Stimulated activated CD8-positive, alpha-beta memory T cell treated with anti-CD3 and anti-CD28 coated beads, Interleukin-12 subunit alpha, Interleukin-12 subunit beta, amount 100 ng/mL, for 24 hours (primary cell): ENCODE results near the gene KCTD11.

ENCODE experiments used
- DNase-seq: peaks from one replicate; pipeline ENCODE4 v3.0.0-alpha.2; 2020; ENCODE audit errors: extremely low read depth

KCTD11 gene

DNA sequence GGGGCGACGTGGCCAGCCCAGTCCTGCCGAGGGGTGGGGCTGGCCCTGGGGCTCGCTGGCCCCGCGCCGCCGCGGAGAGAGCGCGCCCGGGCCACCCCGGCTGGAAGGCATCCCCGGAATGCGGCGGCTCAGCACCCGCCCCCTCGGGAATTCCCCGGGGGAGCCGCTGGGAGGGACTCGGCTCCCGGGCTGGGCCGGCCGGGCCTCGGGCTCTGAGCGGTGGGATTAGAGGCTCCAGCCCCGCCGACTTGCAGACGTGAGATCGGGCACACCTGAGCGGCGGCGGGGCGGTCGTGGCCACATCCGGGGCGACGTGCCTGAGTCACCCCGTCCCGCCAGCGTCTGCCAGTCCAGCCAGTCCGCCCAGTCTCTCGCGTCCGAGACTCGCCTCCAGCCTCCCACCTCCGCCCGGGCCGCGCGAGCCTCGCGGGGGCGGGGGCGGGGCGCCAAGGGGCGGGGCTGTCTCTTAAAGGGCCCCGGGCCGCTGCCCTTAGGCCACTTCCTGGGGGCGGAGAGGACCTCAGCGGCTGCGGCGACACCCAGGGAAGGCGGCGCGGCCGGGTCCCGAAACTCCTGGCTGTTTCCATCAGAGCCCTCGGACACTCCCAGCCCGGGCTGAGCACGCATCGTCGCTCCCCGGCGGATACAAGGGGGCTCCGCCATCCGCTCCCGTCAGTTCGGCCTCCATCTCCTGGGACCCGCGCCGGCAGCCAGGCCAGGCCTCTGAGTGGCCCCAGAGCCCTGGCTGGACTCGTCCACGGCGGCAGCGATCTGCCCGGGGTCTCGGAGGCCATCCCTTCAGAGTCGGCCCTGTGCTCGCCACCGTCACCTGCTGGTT is at the start of gene KCTD11:
KCTD11 (plus strand) TSS at position 498 of the 838 bp plus-strand sequence.
- DNase-seq = no peak

- no peak for DNase-seq
Observed at GRCh38 chr17:7304179-7304578, 47.8 kb upstream of the KCTD11 start.

DNA sequence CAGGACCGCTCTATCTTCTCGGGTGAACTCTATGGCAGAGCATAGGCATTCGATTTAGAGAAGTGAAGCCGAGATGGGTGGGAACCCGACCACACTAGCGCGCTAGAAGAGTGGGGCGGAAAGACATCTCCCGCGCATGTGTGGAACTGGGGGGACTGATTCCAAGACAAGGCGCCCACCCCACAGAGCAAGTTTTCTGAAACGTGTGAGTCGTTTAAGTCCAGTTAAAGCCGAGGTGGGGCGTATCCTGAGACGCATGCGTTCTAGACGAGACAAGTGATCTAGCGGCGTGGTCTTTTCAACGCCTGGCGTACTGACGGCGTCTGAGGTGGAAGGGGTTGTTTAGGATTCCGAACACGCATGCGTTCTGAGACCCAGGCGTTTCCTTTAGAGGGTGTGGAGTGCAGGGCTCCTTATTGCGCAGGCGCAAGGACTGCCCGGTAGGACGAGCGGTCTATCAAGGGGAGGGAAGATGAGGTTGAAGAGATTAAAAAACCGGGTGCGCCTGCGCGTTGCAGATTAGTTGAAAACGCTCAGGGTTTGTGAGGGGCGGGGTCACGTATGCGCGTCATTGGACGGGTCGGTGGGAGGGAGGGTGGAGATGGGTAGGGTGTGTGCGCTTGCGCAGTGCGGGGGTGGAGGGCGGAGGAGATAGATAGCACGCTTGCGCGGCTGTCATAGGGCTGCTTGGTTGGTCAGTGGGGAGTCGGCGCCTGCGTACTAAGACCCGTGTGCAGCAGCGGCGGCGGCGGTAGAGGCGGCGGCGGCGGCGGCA is 44.9 kb upstream of the KCTD11 start, which contains the start of gene EIF5A:
EIF5A (plus strand) TSS at position 718 of the 775 bp plus-strand sequence. CDS start 2,008 bp downstream, outside the sequence.
- DNase-seq = peak; percentile 100

GRCh38 chr17:7307686-7308624 is 44.0 kb upstream of the KCTD11 start:
- DNase-seq = no peak

- DNase-seq = peak; percentile 51
Observed at GRCh38 chr17:7308625-7309433, 43.1 kb upstream of the KCTD11 start.

- no peak for DNase-seq
Observed at GRCh38 chr17:7309628-7310027, 42.3 kb upstream of the KCTD11 start.

GRCh38 chr17:7311110-7311705 is 40.8 kb upstream of the KCTD11 start:
- no peak for DNase-seq

- DNase-seq = no peak
Observed at GRCh38 chr17:7312432-7313087, 39.4 kb upstream of the KCTD11 start.

GRCh38 chr17:7313088-7313889 is 38.7 kb upstream of the KCTD11 start:
- no peak for DNase-seq

DNA sequence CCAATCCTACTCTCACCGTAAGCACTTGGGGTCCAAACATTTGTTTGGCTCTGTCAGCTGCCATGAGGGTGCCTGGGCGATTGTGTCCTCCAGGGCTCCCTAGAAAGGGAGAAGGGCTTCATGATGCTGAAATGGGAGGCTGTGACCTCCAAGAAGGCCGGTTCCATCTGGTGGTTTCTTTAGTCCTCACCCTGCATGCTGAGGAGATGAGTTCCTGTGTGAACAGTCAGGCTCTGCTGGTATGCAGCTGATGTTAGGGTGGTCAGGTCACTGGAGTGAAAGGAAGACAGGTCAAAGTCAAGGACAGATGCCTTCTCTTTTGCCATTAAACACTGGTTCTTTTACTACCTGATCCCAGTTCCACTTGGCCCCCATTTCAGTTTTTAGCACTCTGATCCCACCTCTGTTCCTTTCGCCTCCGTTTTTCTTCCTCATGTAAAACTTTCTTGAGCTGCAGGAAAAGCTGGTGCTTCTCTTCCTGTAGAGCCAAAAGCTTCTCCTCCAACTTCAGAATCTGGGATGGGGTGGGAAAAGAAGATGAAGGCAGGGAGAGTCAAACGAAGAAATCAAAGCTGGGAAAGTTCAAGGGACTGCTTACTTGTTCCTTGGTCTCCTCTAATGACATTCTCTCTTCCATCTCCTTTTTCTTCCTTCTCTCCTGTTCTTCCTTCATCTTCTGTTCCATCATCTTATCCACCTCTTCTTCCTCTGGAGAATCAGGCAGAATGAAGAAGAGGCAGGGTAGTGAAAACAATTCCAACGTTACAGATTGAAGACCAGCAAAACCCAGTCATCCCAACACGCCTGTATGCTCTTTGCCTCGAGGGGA is 37.9 kb upstream of the KCTD11 start:
- DNase-seq = no peak

DNA sequence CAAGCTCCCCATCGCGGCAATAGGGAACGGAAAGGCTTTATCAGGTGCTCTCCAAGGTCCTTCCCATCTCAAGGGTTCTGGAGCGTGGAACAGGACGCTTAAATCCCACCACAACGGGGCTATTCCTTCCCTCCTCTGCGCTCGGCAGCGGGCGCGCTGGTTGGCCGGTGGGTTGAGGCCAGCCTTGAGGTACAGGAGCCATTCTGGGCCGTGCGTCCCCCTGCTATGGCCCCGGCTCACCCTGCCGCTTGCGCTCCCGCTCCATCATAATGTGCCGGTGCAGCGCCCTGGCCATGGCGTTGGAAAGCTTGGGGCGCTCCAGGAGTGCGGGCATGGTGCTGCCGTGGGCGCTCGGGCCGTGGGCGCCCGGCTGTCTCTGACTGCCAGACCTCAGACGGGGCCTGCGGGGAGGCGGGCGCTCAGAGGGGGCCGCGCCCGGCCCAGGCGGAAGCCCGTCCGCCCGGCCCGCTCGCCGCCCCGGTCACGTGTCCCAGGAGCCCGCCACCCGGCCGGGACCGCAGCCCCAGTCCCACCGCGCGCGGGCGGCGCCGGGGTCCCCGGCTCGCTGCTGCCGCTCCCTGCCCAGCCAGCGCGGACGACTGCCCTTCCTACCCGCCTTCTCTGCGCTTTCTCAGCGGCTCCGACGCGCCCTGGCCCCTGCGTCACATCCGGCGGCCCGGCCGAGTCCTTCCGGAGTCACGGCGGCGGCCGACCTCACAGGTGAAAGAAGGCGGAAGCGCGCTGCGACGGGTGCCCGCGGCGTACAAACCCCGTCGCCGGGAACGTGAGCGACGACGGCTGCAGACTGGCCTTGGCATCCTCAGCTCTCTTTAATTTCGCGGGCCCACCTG is 37.0 kb upstream of the KCTD11 start, which contains the start of gene GPS2:
GPS2 (minus strand) TSS at position 642 of the 851 bp plus-strand sequence; CDS start at position 334, 308 bp downstream.
- peak; percentile 84 for DNase-seq

DNA sequence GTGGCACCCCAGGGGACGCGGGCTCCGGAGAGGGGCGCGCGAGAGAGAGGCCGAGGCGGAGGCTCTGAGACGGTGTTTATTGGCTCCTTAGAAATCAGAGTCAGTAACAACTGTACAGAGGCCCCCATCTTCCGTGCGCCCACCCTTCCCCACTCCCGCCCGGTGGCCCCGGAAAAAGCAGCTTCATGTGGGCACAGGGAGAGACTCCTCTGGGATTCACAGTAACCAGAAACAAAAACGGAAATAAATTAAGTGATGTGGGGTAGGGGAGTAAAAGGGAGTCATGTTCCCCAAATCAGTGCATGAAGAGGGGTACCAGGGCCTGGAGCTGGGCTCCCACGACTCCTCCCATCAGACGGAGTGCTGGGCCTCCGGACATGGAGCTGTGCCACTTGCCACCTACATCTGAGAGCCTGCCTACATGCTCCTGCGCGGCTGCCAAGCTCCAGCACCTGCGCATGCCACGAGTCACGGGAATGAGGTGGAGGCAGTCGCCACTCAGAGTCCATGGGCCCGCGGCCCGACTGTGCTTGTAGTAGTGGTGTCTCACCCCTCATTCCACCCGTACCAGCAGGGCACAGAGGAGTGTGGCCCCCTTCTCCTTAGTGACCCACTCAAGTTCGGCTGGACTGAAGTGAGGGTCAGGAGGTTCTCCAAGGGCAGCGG is 36.3 kb upstream of the KCTD11 start:
- no peak for DNase-seq

DNA sequence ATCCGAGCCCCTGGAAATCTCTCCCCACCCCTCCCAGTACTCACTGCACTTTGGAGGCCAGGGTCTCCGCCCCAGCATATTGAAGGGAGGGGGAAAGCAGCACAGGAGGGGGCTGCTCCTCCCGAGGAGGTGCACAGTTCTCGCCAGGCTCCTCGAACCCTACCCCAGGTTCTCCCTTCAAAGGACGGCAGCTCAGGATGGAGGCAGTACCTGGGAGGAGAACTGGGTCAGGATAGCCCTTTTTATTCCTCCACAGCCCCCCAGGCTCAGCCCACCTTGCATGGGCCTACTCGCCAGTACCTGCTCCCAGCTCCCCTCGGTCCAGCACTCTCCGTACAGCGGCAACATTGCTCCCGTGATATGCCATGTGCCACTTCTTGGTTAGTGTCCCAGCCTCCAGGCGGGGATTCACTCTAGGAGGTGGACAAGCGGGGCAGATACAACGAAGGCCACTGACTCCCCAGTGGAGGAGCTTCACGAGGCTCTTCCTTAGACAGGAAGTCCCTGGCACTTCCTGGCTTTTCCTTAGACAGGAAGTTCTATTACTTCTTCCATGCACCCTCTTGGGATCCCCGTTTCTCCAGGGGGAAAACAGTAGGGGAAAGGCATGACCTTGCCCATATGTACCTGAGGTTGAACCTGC is 34.7 kb upstream of the KCTD11 start:
- no peak for DNase-seq

- no peak for DNase-seq
Observed at GRCh38 chr17:7318121-7318860, 33.7 kb upstream of the KCTD11 start.

DNA sequence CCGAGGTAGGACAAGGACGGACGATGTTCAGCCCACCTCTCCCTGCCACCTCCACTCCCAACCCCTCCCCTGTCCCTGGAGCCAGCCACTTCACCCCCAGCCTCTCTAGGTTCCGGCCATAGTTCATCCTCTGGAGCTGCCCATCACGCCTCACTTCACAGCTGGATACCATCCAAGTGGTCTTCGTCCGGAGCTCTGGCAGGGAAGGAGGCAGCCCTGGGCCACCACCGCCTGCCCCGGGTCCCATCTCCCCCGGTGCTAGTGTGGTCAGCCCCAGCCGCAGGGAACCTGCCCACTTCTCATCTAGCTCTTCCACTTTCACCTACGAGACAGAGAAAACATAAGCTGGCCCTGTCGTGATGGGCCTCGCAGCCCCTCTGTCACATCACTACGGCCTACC is 30.5 kb upstream of the KCTD11 start:
- DNase-seq = no peak
